ENCODE measurements around the gene NPW. TPM values are rescaled to one million over a fixed set of nuclear protein-coding genes. Genes with fewer than 3 reads are reported as not detected.

Gene NPW
- total RNA-seq, 1 donor from 2014 or later, result not detected

Other genes starting within 250 kb of the NPW start
- gene NME3, start 248.2 kb upstream of the NPW start, total RNA-seq, result 48.5 and 56.9 TPM in 2 replicates
- 5.8 and 6.1 TPM in 2 replicates for gene EME2, start 247.0 kb upstream of the NPW start, total RNA-seq
- gene MRPS34, start 246.7 kb upstream of the NPW start, total RNA-seq, result 71.3 and 74.8 TPM in 2 replicates
- 35.5 and 48.2 TPM in 2 replicates for gene SPSB3, start 237.2 kb upstream of the NPW start, total RNA-seq
- 60.2 and 82.9 TPM in 2 replicates for gene NUBP2, start 236.8 kb upstream of the NPW start, total RNA-seq
- under 0.01 TPM in 1 of 2 replicates, not detected in the other for gene IGFALS, start 226.1 kb upstream of the NPW start, total RNA-seq
- gene HAGH, start 193.0 kb upstream of the NPW start, total RNA-seq, result 60.0 and 91.8 TPM in 2 replicates
- 61.6 and 61.9 TPM in 2 replicates for gene FAHD1, start 192.6 kb upstream of the NPW start, total RNA-seq
- 0.26 TPM in 1 of 2 replicates, not detected in the other for gene MEIOB, start 147.6 kb upstream of the NPW start, total RNA-seq
- 2.2 TPM in 1 of 2 replicates, not detected in the other for gene HS3ST6, start 101.4 kb upstream of the NPW start, total RNA-seq
- 2.9 and 6.0 TPM in 2 replicates for gene MSRB1, start 76.6 kb upstream of the NPW start, total RNA-seq
- under 0.01 and 0.13 TPM in 2 replicates for gene RPL3L, start 65.1 kb upstream of the NPW start, total RNA-seq
- 115 and 219 TPM in 2 replicates for gene NDUFB10, start 60.2 kb upstream of the NPW start, total RNA-seq
- 5,082 and 6,563 TPM in 2 replicates for gene RPS2, start 55.0 kb upstream of the NPW start, total RNA-seq
- not detected in 2 replicates for gene RNF151, start 52.9 kb upstream of the NPW start, total RNA-seq
- 38.5 and 44.5 TPM in 2 replicates for gene TBL3, start 47.7 kb upstream of the NPW start, total RNA-seq
- gene NOXO1, start 38.3 kb upstream of the NPW start, total RNA-seq, result 1.6 and 2.0 TPM in 2 replicates
- 16.1 and 18.4 TPM in 2 replicates for gene GFER, start 35.6 kb upstream of the NPW start, total RNA-seq
- gene SYNGR3, start 29.8 kb upstream of the NPW start, total RNA-seq, result 2.9 and 5.2 TPM in 2 replicates
- gene ZNF598, start 10.0 kb upstream of the NPW start, total RNA-seq, result 26.3 and 31.9 TPM in 2 replicates
- 15.8 and 20.1 TPM in 2 replicates for gene NHERF2, start 7.1 kb downstream of the NPW start, total RNA-seq
- 18.6 and 44.0 TPM in 2 replicates for gene NTHL1, start 28.0 kb downstream of the NPW start, total RNA-seq
- 25.0 and 34.7 TPM in 2 replicates for gene TSC2, start 28.2 kb downstream of the NPW start, total RNA-seq
- gene PKD1, start 116.1 kb downstream of the NPW start, total RNA-seq, result 56.1 and 114 TPM in 2 replicates
- 0.26 and 0.90 TPM in 2 replicates for gene RAB26, start 128.8 kb downstream of the NPW start, total RNA-seq
- 47.4 and 50.2 TPM in 2 replicates for gene TRAF7, start 136.0 kb downstream of the NPW start, total RNA-seq
- gene CASKIN1, start 176.8 kb downstream of the NPW start, total RNA-seq, result under 0.01 and 1.8 TPM in 2 replicates
- 10.9 and 11.6 TPM in 2 replicates for gene MLST8, start 185.7 kb downstream of the NPW start, total RNA-seq
- gene BRICD5, start 191.1 kb downstream of the NPW start, total RNA-seq, result 0.53 and 1.2 TPM in 2 replicates
- gene PGP, start 195.1 kb downstream of the NPW start, total RNA-seq, result 9.1 and 9.5 TPM in 2 replicates
- gene E4F1, start 203.8 kb downstream of the NPW start, total RNA-seq, result 26.6 and 34.4 TPM in 2 replicates
- gene DNASE1L2, start 216.7 kb downstream of the NPW start, total RNA-seq, result under 0.01 and 0.64 TPM in 2 replicates
- 87.8 and 140 TPM in 2 replicates for gene ECI1, start 231.8 kb downstream of the NPW start, total RNA-seq
- gene RNPS1, start 248.3 kb downstream of the NPW start, total RNA-seq, result 73.5 and 84.7 TPM in 2 replicates

Data from bronchial epithelial cell (primary cell).